Neural cell (in vitro differentiated cells): ENCODE measurements around the gene PTPRN2. TPM values are rescaled to one million over a fixed set of nuclear protein-coding genes. Genes with fewer than 3 reads are reported as not detected.

Experiments
- H2AFZ ChIP-seq: fragments of 200-600, 300-800 bp; sonication (generic), shearing (Covaris generic); 2 replicates; pipeline ENCODE4 v1.6.0; 2014; ENCODE audit warnings: low read depth, mild to moderate bottlenecking, antibody characterized with exemption, low read length, moderate library complexity
- H3F3A ChIP-seq: fragments of 200-600 bp; shearing (Covaris generic); 2 replicates; pipeline ENCODE4 v1.6.1; 2016; ENCODE audit warnings: mild to moderate bottlenecking, moderate library complexity, mixed read lengths, antibody characterized with exemption, low read length; ENCODE audit not compliant: insufficient read depth, poor library complexity, severe bottlenecking
- H3K27ac ChIP-seq: fragments of 200-600, 300-800 bp; sonication (generic), shearing (Covaris generic); 2 replicates; pipeline ENCODE4 v1.5.1; 2014; ENCODE audit warnings: mild to moderate bottlenecking, low read length, moderate library complexity
- H3K27me3 ChIP-seq: fragments of 300-800, 200-600 bp; sonication (generic), shearing (Covaris generic); 2 replicates; pipeline ENCODE4 v1.6.0; 2014; ENCODE audit warnings: mild to moderate bottlenecking, low read depth, low read length, moderate library complexity; ENCODE audit not compliant: insufficient read depth
- H3K36me3 ChIP-seq: fragments of 300-800, 200-600 bp; sonication (generic), shearing (Covaris generic); 2 replicates; pipeline ENCODE4 v1.5.1; 2014; ENCODE audit warnings: mild to moderate bottlenecking, antibody characterized with exemption, low read length, moderate library complexity; ENCODE audit not compliant: insufficient read depth
- H3K4me2 ChIP-seq: fragments of 300-800, 200-600 bp; sonication (generic), shearing (Covaris generic); 2 replicates; pipeline ENCODE4 v1.6.0; 2014; ENCODE audit warnings: mild to moderate bottlenecking, low read length
- H3K4me3 ChIP-seq: fragments of 300-800, 200-600 bp; sonication (generic), shearing (Covaris generic); 2 replicates; pipeline ENCODE4 v1.5.1; 2014; ENCODE audit warnings: mild to moderate bottlenecking, low read length, moderate library complexity
- H3K79me2 ChIP-seq: fragments of 200-600 bp; shearing (Covaris generic); replicated peaks from 2 replicates; pipeline ENCODE4 v1.6.0; 2014; ENCODE audit warnings: mild to moderate bottlenecking, low read length, moderate library complexity; ENCODE audit not compliant: insufficient read depth
- H3K9ac ChIP-seq: fragments of 300-800, 200-600 bp; sonication (generic), shearing (Covaris generic); 2 replicates; pipeline ENCODE4 v1.6.1; 2016; ENCODE audit warnings: mild to moderate bottlenecking, low read length, mixed read lengths
- H3K9me2 ChIP-seq: fragments of 200-600 bp; shearing (Covaris generic); 2 replicates; pipeline ENCODE4 v1.6.1; 2016; ENCODE audit warnings: mild to moderate bottlenecking, low read length, mixed read lengths; ENCODE audit not compliant: insufficient read depth
- H3K9me3 ChIP-seq: fragments of 200-600, 300-800 bp; sonication (generic), shearing (Covaris generic); 2 replicates; pipeline ENCODE4 v1.6.1; 2016; ENCODE audit warnings: mild to moderate bottlenecking, mixed run types, low read length, moderate library complexity, mixed read lengths
- H4K20me1 ChIP-seq: fragments of 200-600 bp; shearing (Covaris generic); 2 replicates; pipeline ENCODE4 v1.6.1; 2016; ENCODE audit warnings: mild to moderate bottlenecking, mixed run types; ENCODE audit not compliant: insufficient read depth
- EP300 ChIP-seq: fragments of 450-650 bp; conservative IDR thresholded peaks from 2 replicates; pipeline ENCODE4 v1.6.1; 2014; ENCODE audit warnings: antibody characterized with exemption, mild to moderate bottlenecking, moderate library complexity; ENCODE audit not compliant: poor library complexity, severe bottlenecking
- EZH2 ChIP-seq: fragments of 200-600, 300-800 bp; shearing (Covaris generic), sonication (generic); IDR thresholded peaks from 2 replicates; pipeline ENCODE4 v1.6.1; 2014; ENCODE audit warnings: antibody characterized with exemption, low read length, borderline replicate concordance, mild to moderate bottlenecking; ENCODE audit not compliant: insufficient read depth, poor library complexity, severe bottlenecking
- MXI1 ChIP-seq: fragments of 450-650 bp; conservative IDR thresholded peaks from 2 replicates; pipeline ENCODE4 v1.6.1; 2014; ENCODE audit warnings: antibody characterized with exemption, mild to moderate bottlenecking; ENCODE audit not compliant: poor library complexity, severe bottlenecking
- POLR2AphosphoS5 ChIP-seq: IDR thresholded peaks from 2 replicates; pipeline ENCODE4 v1.6.1; 2012
- RAD21 ChIP-seq: fragments of 450-650 bp; conservative IDR thresholded peaks from 2 replicates; pipeline ENCODE4 v1.6.1; 2014; ENCODE audit warnings: antibody characterized with exemption, mild to moderate bottlenecking, moderate library complexity
- REST ChIP-seq: IDR thresholded peaks from 2 replicates; pipeline ENCODE4 v1.6.1; 2012; ENCODE audit warnings: borderline replicate concordance
- SMC3 ChIP-seq: fragments of 450-650 bp; conservative IDR thresholded peaks from 2 replicates; pipeline ENCODE4 v1.6.1; 2014; ENCODE audit warnings: antibody characterized with exemption, mild to moderate bottlenecking, moderate library complexity; ENCODE audit not compliant: poor library complexity
- TAF1 ChIP-seq: IDR thresholded peaks from 2 replicates; pipeline ENCODE4 v1.6.1; 2012; ENCODE audit warnings: low read depth
- polyA plus RNA-seq: library from polyadenylated mRNA; depleted of rRNA; stranded (reverse); fragments of >200 nt; gene quantifications from 2 replicates; pipeline ENCODE4 v1.2.3, GENCODE V29; 2014
- TF ChIP-seq, protein P1 (sequence below): fragments of 450-650 bp; IDR thresholded peaks from 2 replicates; pipeline ENCODE4 v1.5.1; 2014; ENCODE audit warnings: antibody characterized with exemption, mild to moderate bottlenecking, moderate library complexity; ENCODE audit not compliant: poor library complexity, severe bottlenecking

The PTPRN2 gene
- polyA plus RNA-seq, 1 donor from 2014 or later: 31.0 TPM

DNA sequence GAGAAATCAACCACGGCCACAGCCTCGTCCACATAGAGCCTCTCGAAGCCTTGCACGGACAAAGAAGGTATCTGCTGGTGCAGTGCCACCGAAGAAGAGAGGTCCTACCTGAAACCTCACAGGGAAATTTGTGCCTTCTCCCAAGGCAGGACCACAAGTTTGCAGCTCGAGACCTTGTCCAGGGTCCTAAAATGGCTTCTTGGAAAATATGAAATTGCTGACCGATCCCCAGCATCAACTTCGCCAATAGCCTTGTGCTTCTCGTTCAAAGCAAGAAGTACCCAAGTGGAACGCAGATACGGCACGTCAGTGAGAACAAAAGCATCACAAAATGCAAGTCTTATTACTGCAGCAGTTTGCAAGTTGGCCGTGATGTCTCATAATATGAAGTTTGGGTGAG lies 24.6 kb downstream of the PTPRN2 start:
- no peak overlapping the region for H2AFZ ChIP-seq
- H3K36me3 ChIP-seq: no peaks in the 10 kb centered on the region
- H3K27me3 ChIP-seq: no peaks in the 10 kb centered on the region
- no peak overlapping the region for H3K4me2 ChIP-seq
- TF ChIP-seq REST (no peak), RAD21 (no peak), TAF1 (no peak), SMC3 (no peak), MXI1 (no peak)
- TF ChIP-seq, protein P1, sequence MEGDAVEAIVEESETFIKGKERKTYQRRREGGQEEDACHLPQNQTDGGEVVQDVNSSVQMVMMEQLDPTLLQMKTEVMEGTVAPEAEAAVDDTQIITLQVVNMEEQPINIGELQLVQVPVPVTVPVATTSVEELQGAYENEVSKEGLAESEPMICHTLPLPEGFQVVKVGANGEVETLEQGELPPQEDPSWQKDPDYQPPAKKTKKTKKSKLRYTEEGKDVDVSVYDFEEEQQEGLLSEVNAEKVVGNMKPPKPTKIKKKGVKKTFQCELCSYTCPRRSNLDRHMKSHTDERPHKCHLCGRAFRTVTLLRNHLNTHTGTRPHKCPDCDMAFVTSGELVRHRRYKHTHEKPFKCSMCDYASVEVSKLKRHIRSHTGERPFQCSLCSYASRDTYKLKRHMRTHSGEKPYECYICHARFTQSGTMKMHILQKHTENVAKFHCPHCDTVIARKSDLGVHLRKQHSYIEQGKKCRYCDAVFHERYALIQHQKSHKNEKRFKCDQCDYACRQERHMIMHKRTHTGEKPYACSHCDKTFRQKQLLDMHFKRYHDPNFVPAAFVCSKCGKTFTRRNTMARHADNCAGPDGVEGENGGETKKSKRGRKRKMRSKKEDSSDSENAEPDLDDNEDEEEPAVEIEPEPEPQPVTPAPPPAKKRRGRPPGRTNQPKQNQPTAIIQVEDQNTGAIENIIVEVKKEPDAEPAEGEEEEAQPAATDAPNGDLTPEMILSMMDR: no peak
- no peak overlapping the region for H3K27ac ChIP-seq
- no peaks in the 10 kb centered on the region for H4K20me1 ChIP-seq
- H3K4me3 ChIP-seq: no peak overlapping the region
- no peaks in the 10 kb centered on the region for H3K9me2 ChIP-seq
- H3K79me2 ChIP-seq: no peaks in the 10 kb centered on the region
- H3K9me3 ChIP-seq: no peaks in the 10 kb centered on the region
- no peak overlapping the region for H3K9ac ChIP-seq
- H3F3A ChIP-seq: no peaks in the 10 kb centered on the region

DNA sequence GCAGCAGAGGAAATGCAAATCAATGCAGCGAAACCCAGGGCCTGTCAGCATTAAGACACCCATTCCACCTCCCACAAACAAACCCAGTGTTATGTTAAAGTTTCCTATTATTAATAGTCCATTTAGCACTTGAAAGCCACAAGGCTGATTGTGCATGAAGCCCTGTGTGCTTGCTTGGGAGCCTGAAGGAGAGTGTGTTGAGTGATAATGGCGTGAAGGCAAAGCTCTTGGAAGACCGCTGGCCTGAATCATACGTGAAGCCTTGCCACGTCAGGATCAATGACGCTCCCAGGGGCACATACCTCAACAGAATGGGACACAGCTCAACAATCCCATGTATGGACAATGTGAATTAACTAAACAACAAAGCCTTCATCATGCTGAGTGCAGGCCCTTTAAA lies 25.1 kb downstream of the PTPRN2 start:
- H3K36me3 ChIP-seq: no peaks in the 10 kb centered on the region
- no peak for TF ChIP-seq RAD21
- TF ChIP-seq EP300: no peak
- no peak for TF ChIP-seq EZH2
- no peak for TF ChIP-seq TAF1
- no peak for TF ChIP-seq POLR2AphosphoS5
- TF ChIP-seq REST: no peak
- TF ChIP-seq SMC3: no peak
- H3K27me3 ChIP-seq: no peaks in the 10 kb centered on the region
- no peak overlapping the region for H2AFZ ChIP-seq
- no peak overlapping the region for H3K9ac ChIP-seq
- no peak overlapping the region for H3K4me3 ChIP-seq
- H3F3A ChIP-seq: no peaks in the 10 kb centered on the region
- no peak overlapping the region for H3K4me2 ChIP-seq
- no peaks in the 10 kb centered on the region for H3K79me2 ChIP-seq
- no peaks in the 10 kb centered on the region for H4K20me1 ChIP-seq
- H3K27ac ChIP-seq: no peak overlapping the region
- no peaks in the 10 kb centered on the region for H3K9me2 ChIP-seq
- H3K9me3 ChIP-seq: no peaks in the 10 kb centered on the region
